ENCODE data around the gene CLIP2. TPM values are rescaled to one million over a fixed set of nuclear protein-coding genes. Genes with fewer than 3 reads are reported as not detected.

CLIP2 gene
- total RNA-seq, 2 experiments from 2014 or later, result 3.6 to 6.3 TPM

DNA sequence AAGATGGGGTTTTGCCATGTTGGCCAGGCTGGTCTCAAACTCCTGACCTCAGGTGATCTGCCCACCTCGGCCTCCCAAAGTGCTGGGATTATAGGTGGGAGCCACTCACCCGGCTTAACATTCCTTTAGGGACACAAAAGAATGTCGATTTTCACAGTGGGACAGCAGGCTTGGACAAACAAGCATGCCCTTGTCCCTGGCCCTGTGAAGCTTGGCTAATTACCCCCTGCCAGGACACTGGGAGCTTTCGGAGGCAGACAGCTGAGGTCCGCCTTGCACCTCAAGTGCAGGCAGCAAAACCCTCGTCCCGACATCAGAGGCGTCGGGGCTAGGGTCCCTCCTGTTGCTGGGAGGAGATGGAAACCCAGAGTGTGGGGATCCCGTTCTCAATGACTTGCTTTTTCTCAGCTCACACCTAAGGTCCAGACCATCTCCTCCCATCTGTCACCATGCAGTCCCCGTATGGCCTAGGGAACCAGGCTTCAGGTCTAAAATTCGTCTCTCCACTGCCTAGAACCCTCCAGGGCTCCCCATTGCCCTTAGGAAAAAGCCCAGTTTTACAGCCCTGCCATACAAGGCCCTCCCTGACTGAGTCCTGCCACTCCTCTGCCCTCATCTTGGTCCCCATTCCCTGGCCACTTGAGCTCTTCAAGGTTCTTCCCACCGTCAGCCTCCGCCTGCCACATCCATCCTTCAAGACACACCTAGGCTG lies 6.3 kb upstream of the CLIP2 start:
- intact Hi-C loops (cut with micrococcal nuclease; ENCODE audit: unreplicated experiment), result no loop called here
- TF ChIP-seq EZH2phosphoT487 (IDR thresholded peaks at IDR 0.05; ENCODE audit: borderline replicate concordance, low read depth, low read length), result no peak
- TF ChIP-seq, protein P1, sequence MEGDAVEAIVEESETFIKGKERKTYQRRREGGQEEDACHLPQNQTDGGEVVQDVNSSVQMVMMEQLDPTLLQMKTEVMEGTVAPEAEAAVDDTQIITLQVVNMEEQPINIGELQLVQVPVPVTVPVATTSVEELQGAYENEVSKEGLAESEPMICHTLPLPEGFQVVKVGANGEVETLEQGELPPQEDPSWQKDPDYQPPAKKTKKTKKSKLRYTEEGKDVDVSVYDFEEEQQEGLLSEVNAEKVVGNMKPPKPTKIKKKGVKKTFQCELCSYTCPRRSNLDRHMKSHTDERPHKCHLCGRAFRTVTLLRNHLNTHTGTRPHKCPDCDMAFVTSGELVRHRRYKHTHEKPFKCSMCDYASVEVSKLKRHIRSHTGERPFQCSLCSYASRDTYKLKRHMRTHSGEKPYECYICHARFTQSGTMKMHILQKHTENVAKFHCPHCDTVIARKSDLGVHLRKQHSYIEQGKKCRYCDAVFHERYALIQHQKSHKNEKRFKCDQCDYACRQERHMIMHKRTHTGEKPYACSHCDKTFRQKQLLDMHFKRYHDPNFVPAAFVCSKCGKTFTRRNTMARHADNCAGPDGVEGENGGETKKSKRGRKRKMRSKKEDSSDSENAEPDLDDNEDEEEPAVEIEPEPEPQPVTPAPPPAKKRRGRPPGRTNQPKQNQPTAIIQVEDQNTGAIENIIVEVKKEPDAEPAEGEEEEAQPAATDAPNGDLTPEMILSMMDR (conservative IDR thresholded peaks at IDR 0.05; ENCODE audit: low read length), result no peak
- no peak overlapping the region for H3K4me2 ChIP-seq (ENCODE audit: low read length)
- H3K79me2 ChIP-seq (ENCODE audit: insufficient read depth, low read depth, low read length), result no peaks in the 10 kb centered on the region
- H3K9me2 ChIP-seq (ENCODE audit: insufficient read depth, low read length), result no peaks in the 10 kb centered on the region
- H3K4me3 ChIP-seq (ENCODE audit: low read depth, low read length, poor library complexity, severe bottlenecking), result no peak overlapping the region
- no TSS peak for BruUV-seq (replicated peaks)
- no peaks in the 10 kb centered on the region for H3K36me3 ChIP-seq (ENCODE audit: insufficient read depth, low read length)
- H3K9me3 ChIP-seq (ENCODE audit: low read length), result no peaks in the 10 kb centered on the region
- H4K20me1 ChIP-seq (ENCODE audit: insufficient read depth, low read length), result no peaks in the 10 kb centered on the region
- DNase-seq (ENCODE audit: low spot score), result no peak
- no peak overlapping the region for H2AFZ ChIP-seq (ENCODE audit: low read length)
- POLR2A ChIA-PET, result interaction anchor here (0.5 to 0.8 kb wide), 3 partner anchors 36 to 1457 kb away, joined by 3 to 4 read pairs (median 3); no protein-coding TSS in a partner anchor
- CTCF ChIA-PET (ENCODE audit: unreplicated experiment), result interaction anchor here (0.6 to 0.8 kb wide), 2 partner anchors 12 to 118 kb away, joined by 3 to 4 read pairs; no protein-coding TSS in a partner anchor
- no peak overlapping the region for H3K27ac ChIP-seq (ENCODE audit: low read depth, low read length, poor library complexity, severe bottlenecking)
- peaks cover 39% of the 10 kb centered on the region for H3K4me1 ChIP-seq (ENCODE audit: insufficient read depth, low read length, poor library complexity, severe bottlenecking)

DNA sequence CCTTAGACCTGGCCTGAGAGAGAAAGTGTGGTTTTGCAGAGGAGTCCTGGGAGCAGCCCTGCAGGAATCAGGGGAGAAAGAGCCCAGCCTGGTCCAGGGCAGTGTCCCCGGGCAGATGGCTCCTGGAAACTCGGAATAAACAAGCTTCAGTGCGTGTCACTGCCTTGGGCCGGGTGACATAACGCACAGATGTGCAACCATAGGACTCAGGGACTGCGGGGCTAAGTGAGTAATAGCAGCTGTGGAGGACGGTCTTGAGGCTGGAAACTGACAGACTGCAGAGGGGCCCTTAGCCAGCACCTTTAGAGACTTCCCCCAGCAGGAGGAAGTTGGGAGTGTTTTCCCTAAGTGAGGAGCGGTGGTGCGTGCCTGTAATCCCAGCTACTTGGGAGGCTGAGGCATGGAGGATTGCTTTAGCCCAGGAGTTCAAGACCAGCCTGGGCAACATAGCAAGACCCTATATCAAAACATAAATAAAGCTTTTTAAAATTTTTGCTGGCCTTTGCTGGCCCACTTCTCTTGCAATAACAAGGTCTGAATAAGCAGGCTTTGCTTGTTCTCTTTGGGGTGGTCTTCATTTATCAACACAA lies 5.3 kb upstream of the CLIP2 start:
- TF ChIP-seq, protein P1 (conservative IDR thresholded peaks at IDR 0.05; ENCODE audit: low read length), result no peak
- no peak for TF ChIP-seq EZH2phosphoT487 (IDR thresholded peaks at IDR 0.05; ENCODE audit: borderline replicate concordance, low read depth, low read length)
- ChIA-PET POLR2A (interaction anchor here (0.6 to 2.0 kb wide), 4 partner anchors 8 to 37 kb away, joined by 4 to 5 read pairs (median 4); no protein-coding TSS in a partner anchor), CTCF (ENCODE audit: unreplicated experiment) (no interaction called here)
- DNase-seq (ENCODE audit: low spot score), result no peak
- Histone ChIP-seq H3K9me3 (ENCODE audit: low read length) (no peaks in the 10 kb centered on the region), H3K4me2 (ENCODE audit: low read length) (no peak overlapping the region), H3K4me3 (ENCODE audit: low read depth, low read length, poor library complexity, severe bottlenecking) (no peak overlapping the region), H3K36me3 (ENCODE audit: insufficient read depth, low read length) (no peaks in the 10 kb centered on the region), H2AFZ (ENCODE audit: low read length) (no peak overlapping the region; the same call in 1 of the 2 replicates), H3K4me1 (ENCODE audit: insufficient read depth, low read length, poor library complexity, severe bottlenecking) (peaks cover 44% of the 10 kb centered on the region), H4K20me1 (ENCODE audit: insufficient read depth, low read length) (no peaks in the 10 kb centered on the region), H3K79me2 (ENCODE audit: insufficient read depth, low read depth, low read length) (no peaks in the 10 kb centered on the region), H3K9me2 (ENCODE audit: insufficient read depth, low read length) (no peaks in the 10 kb centered on the region), H3K27ac (ENCODE audit: low read depth, low read length, poor library complexity, severe bottlenecking) (no peak overlapping the region)
- intact Hi-C loops (cut with micrococcal nuclease; ENCODE audit: unreplicated experiment), result no loop called here
- no TSS peak for BruUV-seq (replicated peaks)

Data from OCI-LY7 (cell line).